ENCODE results near the gene RARG. TPM values are rescaled to one million over a fixed set of nuclear protein-coding genes. Genes with fewer than 3 reads are reported as not detected.

RARG gene
- total RNA-seq, 1 donor from 2014 or later, result 10.1 TPM

- H3K4me3 ChIP-seq (ENCODE audit: insufficient read depth, low read depth, low read length), result no peak overlapping the region
- no peak overlapping the region for H3K4me3 Mint-ChIP-seq (ENCODE audit: unreplicated experiment)
- no peak for TF ChIP-seq EZH2 (IDR thresholded peaks at IDR 0.05; ENCODE audit: insufficient read depth, low read length)
- no peak for TF ChIP-seq CTCF (IDR thresholded peaks at IDR 0.05; ENCODE audit: insufficient read depth, low read depth, low read length)
- no peak overlapping the region for H3K9ac ChIP-seq (ENCODE audit: low read length)
- no peak overlapping the region for H3K4me2 ChIP-seq (ENCODE audit: low read length)
- H3K9me3 Mint-ChIP-seq (ENCODE audit: unreplicated experiment), result no peaks in the 10 kb centered on the region
- H3K27me3 ChIP-seq (ENCODE audit: insufficient read depth, low read length), result no peaks in the 10 kb centered on the region
- H3K9me3 ChIP-seq (ENCODE audit: insufficient read depth, low read depth, low read length), result no peaks in the 10 kb centered on the region
- no peaks in the 10 kb centered on the region for H3K36me3 ChIP-seq (ENCODE audit: insufficient read depth, low read length)
- H2AFZ ChIP-seq (ENCODE audit: low read depth, low read length), result no peak overlapping the region
- no peaks in the 10 kb centered on the region for H3K36me3 Mint-ChIP-seq (ENCODE audit: low read depth, unreplicated experiment)
- H3K27ac Mint-ChIP-seq (ENCODE audit: unreplicated experiment), result no peak overlapping the region
- no peak overlapping the region for H3K27ac ChIP-seq (ENCODE audit: low read depth, low read length)
- no peaks in the 10 kb centered on the region for H3K4me1 ChIP-seq (ENCODE audit: insufficient read depth, low read length)
- H4K20me1 ChIP-seq (ENCODE audit: insufficient read depth, low read length), result no peaks in the 10 kb centered on the region
- FAIRE-seq (no peak), DNase-seq (ENCODE audit: low read depth) (no peak)
- H3K79me2 ChIP-seq (ENCODE audit: insufficient read depth, low read length), result no peaks in the 10 kb centered on the region
- peaks cover 13% of the 10 kb centered on the region for H3K4me1 Mint-ChIP-seq (ENCODE audit: low read depth, unreplicated experiment)
- H3K27me3 Mint-ChIP-seq (ENCODE audit: low read depth, unreplicated experiment), result peaks cover 37% of the 10 kb centered on the region
Observed at GRCh38 chr12:53200107-53200457, 31.9 kb downstream of the RARG start.

GRCh38 chr12:53199700-53200099 lies 32.3 kb downstream of the RARG start:
- H3K4me1 ChIP-seq (ENCODE audit: insufficient read depth, low read length), result no peaks in the 10 kb centered on the region
- H2AFZ ChIP-seq (ENCODE audit: low read depth, low read length), result no peak overlapping the region
- Mint-ChIP-seq H3K27me3 (ENCODE audit: low read depth, unreplicated experiment) (peaks cover 41% of the 10 kb centered on the region), H3K4me3 (ENCODE audit: unreplicated experiment) (no peak overlapping the region), H3K4me1 (ENCODE audit: low read depth, unreplicated experiment) (peaks cover 13% of the 10 kb centered on the region), H3K9me3 (ENCODE audit: unreplicated experiment) (no peaks in the 10 kb centered on the region), H3K36me3 (ENCODE audit: low read depth, unreplicated experiment) (no peaks in the 10 kb centered on the region), H3K27ac (ENCODE audit: unreplicated experiment) (no peak overlapping the region)
- no peak overlapping the region for H3K4me3 ChIP-seq (ENCODE audit: insufficient read depth, low read depth, low read length)
- no peak overlapping the region for H3K9ac ChIP-seq (ENCODE audit: low read length)
- H3K27me3 ChIP-seq (ENCODE audit: insufficient read depth, low read length), result no peaks in the 10 kb centered on the region
- TF ChIP-seq EZH2 (IDR thresholded peaks at IDR 0.05; ENCODE audit: insufficient read depth, low read length), result no peak
- FAIRE-seq, result no peak
- no peak for DNase-seq (ENCODE audit: low read depth)
- H3K27ac ChIP-seq (ENCODE audit: low read depth, low read length), result no peak overlapping the region
- H3K9me3 ChIP-seq (ENCODE audit: insufficient read depth, low read depth, low read length), result no peaks in the 10 kb centered on the region
- H3K79me2 ChIP-seq (ENCODE audit: insufficient read depth, low read length), result no peaks in the 10 kb centered on the region
- H3K36me3 ChIP-seq (ENCODE audit: insufficient read depth, low read length), result no peaks in the 10 kb centered on the region
- no peak overlapping the region for H3K4me2 ChIP-seq (ENCODE audit: low read length)
- no peaks in the 10 kb centered on the region for H4K20me1 ChIP-seq (ENCODE audit: insufficient read depth, low read length)

GRCh38 chr12:53198486-53199110 lies 33.4 kb downstream of the RARG start:
- Mint-ChIP-seq H3K27ac (ENCODE audit: unreplicated experiment) (no peak overlapping the region), H3K27me3 (ENCODE audit: low read depth, unreplicated experiment) (peaks cover 42% of the 10 kb centered on the region), H3K9me3 (ENCODE audit: unreplicated experiment) (no peaks in the 10 kb centered on the region), H3K4me1 (ENCODE audit: low read depth, unreplicated experiment) (peaks cover 11% of the 10 kb centered on the region), H3K4me3 (ENCODE audit: unreplicated experiment) (peak overlapping the region; percentile 40), H3K36me3 (ENCODE audit: low read depth, unreplicated experiment) (no peaks in the 10 kb centered on the region)
- Histone ChIP-seq H2AFZ (ENCODE audit: low read depth, low read length) (no peak overlapping the region), H3K4me1 (ENCODE audit: insufficient read depth, low read length) (no peaks in the 10 kb centered on the region), H3K36me3 (ENCODE audit: insufficient read depth, low read length) (no peaks in the 10 kb centered on the region), H3K27me3 (ENCODE audit: insufficient read depth, low read length) (no peaks in the 10 kb centered on the region), H4K20me1 (ENCODE audit: insufficient read depth, low read length) (no peaks in the 10 kb centered on the region), H3K79me2 (ENCODE audit: insufficient read depth, low read length) (no peaks in the 10 kb centered on the region), H3K9me3 (ENCODE audit: insufficient read depth, low read depth, low read length) (no peaks in the 10 kb centered on the region), H3K27ac (ENCODE audit: low read depth, low read length) (no peak overlapping the region), H3K4me3 (ENCODE audit: insufficient read depth, low read depth, low read length) (no peak overlapping the region), H3K9ac (ENCODE audit: low read length) (no peak overlapping the region), H3K4me2 (ENCODE audit: low read length) (no peak overlapping the region)
- no peak for FAIRE-seq
- DNase-seq (ENCODE audit: low read depth), result no peak
- TF ChIP-seq EZH2 (IDR thresholded peaks at IDR 0.05; ENCODE audit: insufficient read depth, low read length) (no peak), CTCF (IDR thresholded peaks at IDR 0.05; ENCODE audit: insufficient read depth, low read depth, low read length) (no peak)

Measured in astrocyte (in vitro differentiated cells and primary cell).